Ishikawa (cell line): ENCODE data around the gene TRAPPC12.

Experiments used
- CEBPB ChIP-seq: IDR thresholded peaks from 2 replicates; pipeline ENCODE4 v1.6.1; 2012
- CREB1 ChIP-seq: IDR thresholded peaks from 2 replicates; pipeline ENCODE4 v1.6.1; 2012; ENCODE audit warnings: low read depth
- EGR1 ChIP-seq: IDR thresholded peaks from 2 replicates; pipeline ENCODE4 v1.6.1; 2012
- EP300 ChIP-seq: IDR thresholded peaks from 2 replicates; pipeline ENCODE4 v1.6.1; 2012; ENCODE audit warnings: borderline replicate concordance
- FOXM1 ChIP-seq: IDR thresholded peaks from 2 replicates; pipeline ENCODE4 v1.6.1; 2012; ENCODE audit warnings: low read depth, borderline replicate concordance
- MAX ChIP-seq: IDR thresholded peaks from 2 replicates; pipeline ENCODE4 v1.6.1; 2012
- NFIC ChIP-seq: IDR thresholded peaks from 2 replicates; pipeline ENCODE4 v1.6.1; 2012
- RAD21 ChIP-seq: IDR thresholded peaks from 2 replicates; pipeline ENCODE4 v1.6.1; 2012; ENCODE audit warnings: low read depth
- REST ChIP-seq: IDR thresholded peaks from 2 replicates; pipeline ENCODE4 v1.6.1; 2012; ENCODE audit warnings: low read depth, mild to moderate bottlenecking
- TAF1 ChIP-seq: IDR thresholded peaks from 2 replicates; pipeline ENCODE4 v1.6.1; 2012; ENCODE audit warnings: low read depth, mild to moderate bottlenecking
- TCF12 ChIP-seq: IDR thresholded peaks from 2 replicates; pipeline ENCODE4 v1.6.1; 2012; ENCODE audit warnings: low read depth
- TEAD4 ChIP-seq: IDR thresholded peaks from 2 replicates; pipeline ENCODE4 v1.6.1; 2012
- USF1 ChIP-seq: IDR thresholded peaks from 2 replicates; pipeline ENCODE4 v1.6.1; 2012
- YY1 ChIP-seq: IDR thresholded peaks from 2 replicates; pipeline ENCODE4 v1.6.1; 2012; ENCODE audit warnings: low read depth
- ZBTB7A ChIP-seq: IDR thresholded peaks from 2 replicates; pipeline ENCODE4 v1.6.1; 2012; ENCODE audit warnings: low read depth

The TRAPPC12 gene

GRCh38 chr2:3440477-3440876 is 61.0 kb downstream of the TRAPPC12 start:
- no peak for TF ChIP-seq FOXM1
- no peak for TF ChIP-seq EGR1
- TF ChIP-seq CEBPB, result no peak
- no peak for TF ChIP-seq CREB1

- TF ChIP-seq EGR1 (no peak), TEAD4 (no peak), RAD21 (no peak), REST (no peak), FOXM1 (no peak), ZBTB7A (no peak), NFIC (no peak), MAX (no peak), TCF12 (no peak), CREB1 (no peak), USF1 (no peak), EP300 (no peak), TAF1 (no peak), YY1 (no peak), CEBPB (no peak)
These were observed 62.0 kb downstream of the TRAPPC12 start for GRCh38 chr2:3441465-3441864.

GRCh38 chr2:3442185-3442584 is 62.7 kb downstream of the TRAPPC12 start:
- TF ChIP-seq MAX (no peak), FOXM1 (no peak), CEBPB (no peak), NFIC (no peak), EGR1 (no peak), RAD21 (no peak), TAF1 (no peak), CREB1 (no peak), EP300 (no peak), YY1 (no peak), TEAD4 (no peak), USF1 (no peak), REST (no peak), ZBTB7A (no peak), TCF12 (no peak)

GRCh38 chr2:3443083-3443482 is 63.6 kb downstream of the TRAPPC12 start:
- TF ChIP-seq TEAD4 (no peak), CREB1 (no peak), TCF12 (no peak), EGR1 (no peak), EP300 (no peak), USF1 (no peak)

- TF ChIP-seq YY1, result no peak
- no peak for TF ChIP-seq TAF1
- TF ChIP-seq RAD21, result no peak; the same call in 1 of the 2 replicates
- TF ChIP-seq MAX, result no peak
- no peak for TF ChIP-seq CEBPB
- TF ChIP-seq NFIC, result no peak
- TF ChIP-seq FOXM1, result no peak
- no peak for TF ChIP-seq EP300
- no peak for TF ChIP-seq TEAD4
- no peak for TF ChIP-seq REST
- no peak for TF ChIP-seq TCF12
- TF ChIP-seq EGR1, result no peak
- no peak for TF ChIP-seq USF1
- TF ChIP-seq ZBTB7A, result no peak
These were observed 64.1 kb downstream of the TRAPPC12 start for GRCh38 chr2:3443506-3444084.
